Thoracic aorta (tissue), 2 donors: ENCODE results near the gene DICER1. TPM values are rescaled to one million over a fixed set of nuclear protein-coding genes. Genes with fewer than 3 reads are reported as not detected.

Experiments
- ATAC-seq: fragments of 150-250 bp; one replicate; pipeline ENCODE4 v1.8.0; 2017; ENCODE audit warnings: low read depth; ENCODE audit not compliant: insufficient number of reproducible peaks, low FRiP score
- DNase-seq: peaks from one replicate; pipeline ENCODE4 v3.0.0-alpha.2; 2020; ENCODE audit warnings: low spot score
- H3K27ac ChIP-seq, 2 donors: fragments of 200-600 bp; sonication (generic); 1 replicate in 1 of 2; 2 replicates in 1 of 2; pipeline ENCODE4 v1.5.1; 2016; ENCODE audit warnings: mild to moderate bottlenecking in 2 of 2, moderate library complexity in 2 of 2
- H3K27me3 ChIP-seq: fragments of 200-600 bp; sonication (generic); replicated peaks from 2 replicates; pipeline ENCODE4 v1.6.0; 2016; ENCODE audit warnings: mild to moderate bottlenecking; ENCODE audit not compliant: insufficient read depth
- H3K36me3 ChIP-seq: fragments of 200-600 bp; sonication (generic); one replicate; pipeline ENCODE4 v1.5.1; 2016
- H3K4me1 ChIP-seq, 2 donors: fragments of 200-600 bp; sonication (generic); 1 replicate in 1 of 2; 2 replicates in 1 of 2; pipeline versions ENCODE4 v1.5.1 to v1.6.0; 2016; ENCODE audit warnings: low read depth in 2 of 2, mild to moderate bottlenecking in 1 of 2; ENCODE audit not compliant: control insufficient read depth in 1 of 2
- H3K4me3 ChIP-seq: fragments of 200-600 bp; sonication (generic); 2 replicates; pipeline ENCODE4 v1.5.1; 2016; ENCODE audit warnings: mild to moderate bottlenecking
- H3K9me3 ChIP-seq: fragments of 200-600 bp; sonication (generic); 2 replicates; pipeline ENCODE4 v1.5.1; 2016
- total RNA-seq, 2 donors: library from RNA; depleted of rRNA; stranded (reverse); fragments of >200 nt; gene quantifications; one replicate each; pipeline versions ENCODE4 v1.1.0 to v1.2.3, GENCODE V29; 2016
- TF ChIP-seq, protein P1 (sequence below): fragments of 200-600 bp; sonication (generic); IDR thresholded peaks from one replicate; pipeline ENCODE4 v1.5.1; 2019; ENCODE audit warnings: antibody characterized with exemption

The DICER1 gene
- total RNA-seq, 2 donors from 2014 or later = 56.3 to 92.5 TPM

DNA sequence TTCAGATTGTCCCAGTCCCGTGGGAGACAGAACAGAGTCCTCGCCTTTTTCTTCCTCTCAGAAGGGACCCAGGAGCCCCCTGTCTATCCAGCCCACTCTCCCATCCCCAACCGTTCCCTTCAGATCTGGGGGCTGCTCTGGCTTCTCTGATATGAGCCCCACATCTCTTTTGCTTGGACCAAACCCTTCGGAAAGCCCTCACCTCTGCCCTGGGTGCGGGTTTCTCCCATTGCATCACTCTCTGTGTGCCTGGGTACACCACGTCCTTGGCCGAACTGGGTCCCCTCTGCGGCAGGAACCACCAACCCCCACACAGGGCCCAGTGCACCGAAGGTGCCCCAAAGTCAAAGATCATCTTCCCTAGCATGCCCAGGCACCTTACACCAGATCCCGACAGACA, 87.8 kb downstream of the DICER1 start:
- Histone ChIP-seq H3K4me1 (no peaks in the 10 kb centered on the region), H3K9me3 (no peaks in the 10 kb centered on the region), H3K4me3 (no peak overlapping the region), H3K27me3 (no peaks in the 10 kb centered on the region), H3K27ac (no peak overlapping the region), H3K36me3 (no peaks in the 10 kb centered on the region)
- ATAC-seq (no peak), DNase-seq (no peak)
- TF ChIP-seq, protein P1, sequence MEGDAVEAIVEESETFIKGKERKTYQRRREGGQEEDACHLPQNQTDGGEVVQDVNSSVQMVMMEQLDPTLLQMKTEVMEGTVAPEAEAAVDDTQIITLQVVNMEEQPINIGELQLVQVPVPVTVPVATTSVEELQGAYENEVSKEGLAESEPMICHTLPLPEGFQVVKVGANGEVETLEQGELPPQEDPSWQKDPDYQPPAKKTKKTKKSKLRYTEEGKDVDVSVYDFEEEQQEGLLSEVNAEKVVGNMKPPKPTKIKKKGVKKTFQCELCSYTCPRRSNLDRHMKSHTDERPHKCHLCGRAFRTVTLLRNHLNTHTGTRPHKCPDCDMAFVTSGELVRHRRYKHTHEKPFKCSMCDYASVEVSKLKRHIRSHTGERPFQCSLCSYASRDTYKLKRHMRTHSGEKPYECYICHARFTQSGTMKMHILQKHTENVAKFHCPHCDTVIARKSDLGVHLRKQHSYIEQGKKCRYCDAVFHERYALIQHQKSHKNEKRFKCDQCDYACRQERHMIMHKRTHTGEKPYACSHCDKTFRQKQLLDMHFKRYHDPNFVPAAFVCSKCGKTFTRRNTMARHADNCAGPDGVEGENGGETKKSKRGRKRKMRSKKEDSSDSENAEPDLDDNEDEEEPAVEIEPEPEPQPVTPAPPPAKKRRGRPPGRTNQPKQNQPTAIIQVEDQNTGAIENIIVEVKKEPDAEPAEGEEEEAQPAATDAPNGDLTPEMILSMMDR = no peak

DNA sequence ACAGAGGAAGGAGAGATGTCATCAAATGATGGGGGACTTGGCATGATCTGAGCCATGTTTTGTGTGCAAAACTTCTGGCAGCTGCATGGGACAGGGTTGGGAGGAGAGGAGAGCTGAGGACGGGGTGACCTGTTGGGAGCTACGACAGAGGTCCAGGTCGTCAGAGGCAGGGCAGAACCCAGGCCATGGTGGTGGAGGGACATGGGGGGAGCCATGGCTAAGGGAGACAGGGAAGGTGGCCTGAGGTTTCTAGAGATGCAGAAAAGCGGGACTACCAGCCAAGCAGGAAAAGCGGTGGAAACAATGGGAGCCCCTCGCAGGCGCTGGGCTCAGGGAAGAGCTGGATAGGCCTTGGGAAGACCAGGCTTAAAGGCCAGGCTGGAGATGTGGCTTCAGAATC, 88.3 kb downstream of the DICER1 start:
- TF ChIP-seq, protein P1 = no peak
- no peaks in the 10 kb centered on the region for H3K4me1 ChIP-seq
- DNase-seq = no peak
- no peaks in the 10 kb centered on the region for H3K27me3 ChIP-seq
- ATAC-seq = no peak
- H3K4me3 ChIP-seq = no peak overlapping the region
- H3K9me3 ChIP-seq = no peaks in the 10 kb centered on the region
- H3K27ac ChIP-seq = no peak overlapping the region
- H3K36me3 ChIP-seq = no peaks in the 10 kb centered on the region

DNA sequence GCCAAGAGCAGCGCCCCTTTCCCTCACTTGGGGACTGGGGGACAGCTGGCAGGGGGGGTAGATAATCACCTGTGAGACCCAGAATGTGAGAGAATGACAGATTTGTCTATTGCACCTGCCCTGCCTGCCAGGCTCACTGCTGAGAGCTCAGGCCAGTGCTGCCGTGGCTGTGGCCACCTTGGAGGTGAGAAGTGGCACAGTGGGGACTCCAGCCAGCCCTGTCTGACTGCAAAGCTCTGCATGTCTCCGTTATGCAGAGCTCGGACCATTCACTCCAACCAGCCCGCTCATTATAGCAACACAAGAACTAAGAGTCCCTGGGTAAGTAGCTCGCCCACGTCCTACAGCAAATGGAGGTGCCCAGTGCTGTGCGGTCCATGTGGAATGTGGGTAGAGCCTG, 88.8 kb downstream of the DICER1 start:
- Histone ChIP-seq H3K4me1 (no peaks in the 10 kb centered on the region), H3K27me3 (no peaks in the 10 kb centered on the region), H3K36me3 (no peaks in the 10 kb centered on the region), H3K9me3 (no peaks in the 10 kb centered on the region), H3K4me3 (no peak overlapping the region), H3K27ac (no peak overlapping the region)
- no peak for ATAC-seq
- TF ChIP-seq, protein P1 = no peak
- DNase-seq = no peak

DNA sequence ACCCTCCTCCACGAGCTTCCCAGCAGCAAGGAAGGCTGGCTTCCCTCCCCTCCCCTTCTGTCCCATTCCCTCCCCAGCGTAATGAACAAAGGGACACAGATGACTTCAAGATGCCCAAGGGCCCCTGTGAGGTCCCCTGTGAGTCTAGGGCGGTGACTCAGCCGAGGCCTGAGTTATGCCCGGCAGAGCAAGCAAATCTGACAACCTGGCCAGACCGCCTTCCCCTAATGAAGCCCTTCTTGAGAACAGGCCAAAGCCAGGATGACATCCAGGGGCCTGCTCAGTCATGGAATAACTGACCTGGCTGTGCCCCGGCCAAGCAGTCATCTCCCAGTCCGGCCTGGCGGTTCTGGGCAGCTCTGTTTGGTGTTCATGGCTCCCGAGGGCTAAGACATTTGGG, 89.2 kb downstream of the DICER1 start:
- Histone ChIP-seq H3K4me1 (no peaks in the 10 kb centered on the region), H3K36me3 (no peaks in the 10 kb centered on the region), H3K9me3 (no peaks in the 10 kb centered on the region), H3K27ac (no peak overlapping the region), H3K27me3 (no peaks in the 10 kb centered on the region), H3K4me3 (no peak overlapping the region)
- TF ChIP-seq, protein P1 = no peak
- DNase-seq = no peak
- no peak for ATAC-seq

DNA sequence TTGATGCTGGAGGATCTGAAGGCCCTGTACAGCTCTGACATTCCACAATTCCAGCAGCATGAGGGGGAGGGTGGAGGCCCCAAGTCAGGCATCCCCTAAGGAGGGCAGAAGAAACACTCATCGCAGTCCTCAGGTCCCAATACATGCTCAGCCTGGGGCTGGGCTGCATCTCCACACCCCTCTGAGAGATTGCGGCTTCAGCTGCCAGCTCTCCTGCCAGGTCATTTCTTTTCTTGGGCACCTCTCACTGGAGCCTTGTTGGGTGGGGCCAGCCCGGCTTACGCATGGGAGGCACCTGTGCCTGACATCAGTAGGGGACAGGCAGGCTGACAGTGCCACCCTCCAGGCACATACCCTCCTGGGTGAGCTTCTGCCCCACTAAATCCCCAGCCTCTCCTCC, 89.8 kb downstream of the DICER1 start:
- DNase-seq (no peak), ATAC-seq (no peak)
- H3K36me3 ChIP-seq = no peaks in the 10 kb centered on the region
- H3K27ac ChIP-seq = no peak overlapping the region
- H3K4me3 ChIP-seq = no peak overlapping the region
- H3K4me1 ChIP-seq = no peaks in the 10 kb centered on the region
- TF ChIP-seq, protein P1 = no peak
- H3K27me3 ChIP-seq = no peaks in the 10 kb centered on the region
- no peaks in the 10 kb centered on the region for H3K9me3 ChIP-seq
